ENCODE data around the gene PLXNA4. TPM values are rescaled to one million over a fixed set of nuclear protein-coding genes. Genes with fewer than 3 reads are reported as not detected.
A peak's percentile ranks its signal among the peaks of the same experiment; 100 is the strongest.

The PLXNA4 gene
- 1 to 10 TPM in 3 of 4 donors, under 1 TPM in 1; 0.49 to 7.1 (median 2.0) TPM for total RNA-seq

GRCh38 chr7:132575982-132576720 is at the start of gene PLXNA4:
PLXNA4 (minus strand) TSS chr7:132576470; CDS start chr7:132508693, 67,777 bp downstream.
- DNase-seq = no peak
- H3K4me3 ChIP-seq = peak within 1 kb of the TSS; percentile 27 to 71 (median 51)
- H3K4me1 ChIP-seq = peaks cover 0 to 51% (median 8%) of the 10 kb centered on the region in 3 donors
- peaks cover 4 to 97% (median 18%) of the 10 kb centered on the region in 4 donors for H3K27me3 ChIP-seq
- 0% methylated on average over 6 of the region's 67 CpGs; no CpG with 5 or more reads in 1 of the 2 donors for WGBS, 2 donors
- H3K9me3 ChIP-seq = no peaks in the 10 kb centered on the region
- H3K27ac ChIP-seq = peak within 1 kb of the TSS; percentile 6 to 75 (median 65)
- H3K36me3 ChIP-seq = no peaks in the 10 kb centered on the region
- intact Hi-C loops (cut with DNase I) = no loop called here
- TF ChIP-seq POLR2A (IDR thresholded peaks at IDR 0.05) (no peak), CTCF (IDR thresholded peaks at IDR 0.05) (no peak)

- Histone ChIP-seq H3K4me3 (no peak overlapping the region), H3K36me3 (no peaks in the 10 kb centered on the region), H3K27me3 (no peaks in the 10 kb centered on the region), H3K27ac (no peak overlapping the region), H3K4me1 (no peaks in the 10 kb centered on the region), H3K9me3 (no peaks in the 10 kb centered on the region)
- TF ChIP-seq CTCF (IDR thresholded peaks at IDR 0.05) (no peak), POLR2A (IDR thresholded peaks at IDR 0.05) (no peak)
- WGBS, 2 donors = 78 to 83% methylated on average over 2 of the region's 2 CpGs
- intact Hi-C loops (cut with DNase I) = no loop called here
- DNase-seq = no peak
These were observed 49.4 kb upstream of the PLXNA4 start for GRCh38 chr7:132625651-132626050.

GRCh38 chr7:132622081-132622480 is 45.8 kb upstream of the PLXNA4 start:
- no peak for DNase-seq
- Histone ChIP-seq H3K4me3 (no peak overlapping the region), H3K4me1 (no peaks in the 10 kb centered on the region), H3K27ac (no peak overlapping the region), H3K27me3 (no peaks in the 10 kb centered on the region), H3K9me3 (no peaks in the 10 kb centered on the region), H3K36me3 (no peaks in the 10 kb centered on the region)
- TF ChIP-seq POLR2A (IDR thresholded peaks at IDR 0.05) (no peak), CTCF (IDR thresholded peaks at IDR 0.05) (no peak)
- 79 to 98% methylated on average over 4 of the region's 4 CpGs for WGBS, 2 donors
- intact Hi-C loops (cut with DNase I) = no loop called here

GRCh38 chr7:132619967-132620366 is 43.7 kb upstream of the PLXNA4 start:
- H3K27ac ChIP-seq = no peak overlapping the region
- DNase-seq = no peak
- no peak overlapping the region for H3K4me3 ChIP-seq
- no peaks in the 10 kb centered on the region for H3K36me3 ChIP-seq
- no peak for TF ChIP-seq POLR2A (IDR thresholded peaks at IDR 0.05)
- no peak for TF ChIP-seq CTCF (IDR thresholded peaks at IDR 0.05)
- peaks cover 0 to 4% (median 3%) of the 10 kb centered on the region in 3 donors for H3K4me1 ChIP-seq
- WGBS, 2 donors = 92 to 94% methylated on average over 5 to 6 of the region's 6 CpGs
- intact Hi-C loops (cut with DNase I) = no loop called here
- H3K27me3 ChIP-seq = peaks cover 0 to 6% (median 0%) of the 10 kb centered on the region in 4 donors
- H3K9me3 ChIP-seq = no peaks in the 10 kb centered on the region

- Histone ChIP-seq H3K9me3 (no peaks in the 10 kb centered on the region), H3K4me3 (no peak overlapping the region), H3K36me3 (no peaks in the 10 kb centered on the region), H3K27me3 (peaks cover 0 to 12% (median 0%) of the 10 kb centered on the region in 4 donors), H3K4me1 (peaks cover 5 to 11% (median 6%) of the 10 kb centered on the region in 3 donors), H3K27ac (no peak overlapping the region)
- no peak for DNase-seq
- WGBS, 2 donors = 57 to 64% methylated on average over 2 of the region's 2 CpGs
- TF ChIP-seq CTCF (IDR thresholded peaks at IDR 0.05) (no peak), POLR2A (IDR thresholded peaks at IDR 0.05) (no peak)
- intact Hi-C loops (cut with DNase I) = no loop called here
These were observed 42.7 kb upstream of the PLXNA4 start for GRCh38 chr7:132618956-132619305.
